Endothelial cell of umbilical vein (primary cell): ENCODE measurements around the gene C10orf67. TPM values are rescaled to one million over a fixed set of nuclear protein-coding genes. Genes with fewer than 3 reads are reported as not detected.

Experiments
- BruUV-seq: library from RNA; stranded (reverse); fragments of 400-500 nt; replicated peaks from 2 replicates; lab custom pipeline; 2021; lab: Mats Ljungman, UMichigan
- CTCF ChIA-PET: fragments of 300-600, 350-600 bp; sonication (Branson Sonifier 250); formaldehyde crosslinking; loops from one replicate; lab custom pipeline; 2021; ENCODE audit warnings: antibody characterized with exemption, inconsistent platforms; lab: Charles Lee
- POLR2A ChIA-PET: fragments of 300-600, 350-600 bp; sonication (Branson Sonifier 250); formaldehyde crosslinking; loops from one replicate; lab custom pipeline; 2021; ENCODE audit warnings: antibody characterized with exemption, inconsistent platforms; lab: Charles Lee
- DNase-seq: peaks from one replicate; pipeline ENCODE4 v3.0.0-alpha.2; 2011; ENCODE audit warnings: low read depth, low spot score
- FAIRE-seq: peaks from 2 replicates; lab custom pipeline; 2011; peaks lifted over from hg19 to GRCh38; lab: Jason Lieb, UNC
- H2AFZ ChIP-seq: 2 replicates; pipeline ENCODE4 v1.6.0; 2012; ENCODE audit warnings: low read depth, low read length, control low read depth, inconsistent platforms
- H3K27ac ChIP-seq: 2 replicates; pipeline ENCODE4 v1.5.1; 2011; ENCODE audit warnings: low read depth, mild to moderate bottlenecking, control low read depth, low read length, moderate library complexity; ENCODE audit not compliant: insufficient read depth
- H3K27me3 ChIP-seq, 2 experiments: 2 replicates each; pipeline versions ENCODE4 v1.6.0 to v1.6.1; 2011; ENCODE audit warnings: low read length in 2 of 2, mixed read lengths in 1 of 2; ENCODE audit not compliant: control insufficient read depth in 2 of 2, insufficient read depth in 2 of 2
- H3K36me3 ChIP-seq, 2 experiments: 2 replicates in 1 of 2; 3 replicates in 1 of 2; pipeline ENCODE4 v1.5.1; 2011; ENCODE audit warnings: low read length in 2 of 2, mild to moderate bottlenecking in 1 of 2, moderate library complexity in 1 of 2; ENCODE audit not compliant: control insufficient read depth in 2 of 2, insufficient read depth in 2 of 2; ENCODE audit errors: extremely low read depth in 1 of 2
- H3K4me1 ChIP-seq: 3 replicates; pipeline ENCODE4 v1.5.1; 2011; ENCODE audit warnings: mild to moderate bottlenecking, low read length; ENCODE audit not compliant: control insufficient read depth, insufficient read depth; ENCODE audit errors: extremely low read depth
- H3K4me2 ChIP-seq: 2 replicates; pipeline ENCODE4 v1.6.1; 2011; ENCODE audit warnings: low read length, control low read depth, mixed read lengths; ENCODE audit not compliant: insufficient read depth
- H3K4me3 ChIP-seq, 3 experiments: fragments of 200-600 bp in 1 of 3; sonication (generic), shearing (Covaris generic) in 1 of 3; replicated peaks in 1 of 3; 2 replicates each; pipeline ENCODE4 v1.5.1; 2011 to 2016; ENCODE audit warnings: control low read depth in 3 of 3, low read length in 3 of 3, mild to moderate bottlenecking in 2 of 3, inconsistent platforms in 1 of 3, low read depth in 1 of 3, moderate library complexity in 1 of 3; ENCODE audit not compliant: insufficient read depth in 1 of 3
- H3K79me2 ChIP-seq: 2 replicates; pipeline ENCODE4 v1.6.0; 2012; ENCODE audit warnings: low read length, inconsistent platforms; ENCODE audit not compliant: control insufficient read depth, insufficient read depth
- H3K9ac ChIP-seq: replicated peaks from 2 replicates; pipeline ENCODE3; 2011; ENCODE audit warnings: low read length, control low read depth; ENCODE audit not compliant: insufficient read depth; ENCODE audit errors: extremely low read depth
- H3K9me1 ChIP-seq: replicated peaks from 3 replicates; pipeline ENCODE4 v1.6.0; 2011; ENCODE audit warnings: mild to moderate bottlenecking, low read length; ENCODE audit not compliant: control insufficient read depth, insufficient read depth; ENCODE audit errors: extremely low read depth
- H3K9me3 ChIP-seq: replicated peaks from 2 replicates; pipeline ENCODE4 v1.5.1; 2012; ENCODE audit warnings: low read length, inconsistent platforms; ENCODE audit not compliant: control insufficient read depth, insufficient read depth
- H4K20me1 ChIP-seq: replicated peaks from 2 replicates; pipeline ENCODE3; 2011; ENCODE audit warnings: mild to moderate bottlenecking, low read length; ENCODE audit not compliant: control insufficient read depth, insufficient read depth; ENCODE audit errors: extremely low read depth
- EZH2 ChIP-seq: IDR thresholded peaks from 2 replicates; pipeline ENCODE4 v1.6.1; 2012; ENCODE audit warnings: borderline replicate concordance, low read depth, mild to moderate bottlenecking, moderate library complexity, low read length, inconsistent platforms; ENCODE audit not compliant: severe bottlenecking
- FOS ChIP-seq: IDR thresholded peaks from 2 replicates; pipeline ENCODE4 v1.6.1; 2011; ENCODE audit warnings: mild to moderate bottlenecking, low read length, moderate library complexity, borderline replicate concordance; ENCODE audit not compliant: insufficient read depth
- GATA2 ChIP-seq: IDR thresholded peaks from 2 replicates; pipeline ENCODE4 v1.7.0; 2011; ENCODE audit warnings: low read depth, mild to moderate bottlenecking, moderate library complexity, mixed read lengths, low read length; ENCODE audit not compliant: insufficient read length, insufficient read depth
- JUN ChIP-seq: IDR thresholded peaks from 2 replicates; pipeline ENCODE4 v1.6.1; 2011; ENCODE audit warnings: borderline replicate concordance, low read depth; ENCODE audit not compliant: insufficient read length, insufficient read depth
- MYC ChIP-seq: IDR thresholded peaks from one replicate; pipeline ENCODE4 v1.6.1; 2011; ENCODE audit warnings: mild to moderate bottlenecking, low read depth, low read length
- POLR2A ChIP-seq: IDR thresholded peaks from 2 replicates; pipeline ENCODE4 v1.6.1; 2012; ENCODE audit warnings: low read depth, mild to moderate bottlenecking, control low read depth, low read length
- POLR2AphosphoS5 ChIP-seq: IDR thresholded peaks from 2 replicates; pipeline ENCODE4 v1.6.1; 2012; ENCODE audit warnings: low read depth, mild to moderate bottlenecking, control low read depth, low read length, moderate library complexity; ENCODE audit not compliant: insufficient read depth
- dilution Hi-C: fragments of 300-500 bp; cut with MboI; formaldehyde crosslinking; loops from one replicate; pipeline ENCODE4 v1.15.0; 2019; ENCODE audit warnings: low sequenced_read_pairs; ENCODE audit not compliant: extremely low pct_ligation_motif_present
- intact Hi-C: fragments of 100-400 bp; cut with micrococcal nuclease; formaldehyde crosslinking; loops from one replicate; pipeline ENCODE4 v1.10.0; 2022
- polyA plus RNA-seq, 4 experiments: library from polyadenylated mRNA; depleted of rRNA in 3 of 4; stranded (reverse) in 3 of 4; unstranded in 1 of 4; fragments of >200 nt; gene quantifications; 2 replicates each; pipeline versions ENCODE4 v1.2.1 to v1.2.3, GENCODE V29; 2011 to 2012; ENCODE audit warnings: missing spikeins in 1 of 4
- total RNA-seq: library from RNA; stranded (reverse); gene quantifications from 2 replicates; pipeline ENCODE4 v1.2.3, GENCODE V29; 2021
- TF ChIP-seq, protein P1 (sequence below): IDR thresholded peaks from 2 replicates; pipeline ENCODE4 v1.6.1; 2011; ENCODE audit not compliant: insufficient read depth, insufficient read length
- TF ChIP-seq, protein P2 (sequence below), 2 donors: IDR thresholded peaks; 1 replicate in 1 of 2; 2 replicates in 1 of 2; pipeline ENCODE4 v1.5.1; 2011; ENCODE audit warnings: low read length in 2 of 2, mild to moderate bottlenecking in 2 of 2, moderate library complexity in 2 of 2, control low read depth in 1 of 2, inconsistent platforms in 1 of 2, low read depth in 1 of 2; ENCODE audit not compliant: insufficient read depth in 1 of 2; ENCODE audit errors: extremely low read depth in 1 of 2

C10orf67 gene
- total and polyA plus RNA-seq, 2 donors (not counting 3 experiments of a cell fraction or from before 2014, with no cell fraction given): not detected

DNA sequence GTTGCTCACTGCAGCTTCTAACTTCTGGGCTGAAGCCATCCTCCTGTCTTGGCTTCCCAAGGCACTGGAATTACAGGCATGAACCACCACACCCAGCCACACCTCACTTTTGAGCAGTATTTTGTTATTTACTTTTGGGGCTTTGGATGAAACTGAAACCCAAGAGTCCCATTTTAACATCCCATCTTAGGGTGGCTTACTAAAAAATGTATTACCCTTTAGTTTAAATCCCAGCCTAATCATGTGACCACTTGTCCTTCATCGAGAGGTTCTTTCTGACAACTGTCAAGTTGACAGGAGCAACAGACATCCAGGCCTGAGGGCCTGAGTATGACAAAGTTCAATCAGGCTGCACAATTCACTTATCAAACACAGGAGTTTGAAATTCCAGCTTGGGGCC, 33.6 kb downstream of the C10orf67 start:
- DNase-seq (no peak), FAIRE-seq (no peak)
- Histone ChIP-seq H3K9ac (no peak overlapping the region), H3K4me2 (no peak overlapping the region), H3K79me2 (no peaks in the 10 kb centered on the region), H3K4me1 (no peaks in the 10 kb centered on the region), H3K36me3 (no peaks in the 10 kb centered on the region), H4K20me1 (no peaks in the 10 kb centered on the region), H3K27ac (no peak overlapping the region), H3K9me3 (no peaks in the 10 kb centered on the region), H3K4me3 (no peak overlapping the region), H3K9me1 (no peaks in the 10 kb centered on the region), H3K27me3 (no peaks in the 10 kb centered on the region), H2AFZ (no peak overlapping the region)
- BruUV-seq: no TSS peak
- TF ChIP-seq EZH2: no peak
- TF ChIP-seq, protein P1, sequence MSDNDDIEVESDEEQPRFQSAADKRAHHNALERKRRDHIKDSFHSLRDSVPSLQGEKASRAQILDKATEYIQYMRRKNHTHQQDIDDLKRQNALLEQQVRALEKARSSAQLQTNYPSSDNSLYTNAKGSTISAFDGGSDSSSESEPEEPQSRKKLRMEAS: no peak
- TF ChIP-seq GATA2: no peak
- TF ChIP-seq POLR2AphosphoS5: no peak
- no peak for TF ChIP-seq JUN
- no peak for TF ChIP-seq MYC
- TF ChIP-seq FOS: no peak
- CTCF ChIA-PET: no interaction called here
- intact Hi-C loops (loop anchor here (10.0 kb wide), 1 partner anchor 684 kb away; no protein-coding TSS in a partner anchor), dilution Hi-C loops (no loop called here)
- POLR2A ChIA-PET: no interaction called here

DNA sequence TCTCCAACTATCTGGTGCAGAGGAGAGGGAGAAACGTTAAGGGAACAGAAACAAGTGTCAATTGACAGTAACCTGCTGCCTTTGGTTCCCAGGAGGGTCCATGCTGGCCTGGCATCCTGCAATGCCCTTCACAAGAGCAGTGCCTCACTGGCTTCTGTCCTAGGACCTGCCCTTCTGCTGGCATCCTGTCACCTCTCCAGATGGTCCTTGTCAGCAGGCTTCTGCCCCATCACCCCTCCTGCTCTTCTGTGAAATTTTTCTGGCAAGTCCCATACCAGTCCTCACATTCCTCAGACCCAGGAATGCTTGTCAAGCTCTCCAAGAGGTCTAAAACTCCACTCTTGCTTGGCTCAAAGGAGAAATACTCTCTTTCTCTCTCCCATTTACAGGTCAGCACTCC, 34.2 kb downstream of the C10orf67 start:
- Histone ChIP-seq H3K36me3 (no peaks in the 10 kb centered on the region), H3K4me3 (no peak overlapping the region), H3K79me2 (no peaks in the 10 kb centered on the region), H3K4me1 (no peaks in the 10 kb centered on the region), H3K9me3 (no peaks in the 10 kb centered on the region), H3K9me1 (no peaks in the 10 kb centered on the region), H3K9ac (no peak overlapping the region), H3K4me2 (no peak overlapping the region), H2AFZ (no peak overlapping the region), H4K20me1 (no peaks in the 10 kb centered on the region), H3K27me3 (no peaks in the 10 kb centered on the region), H3K27ac (no peak overlapping the region)
- no peak for DNase-seq
- dilution Hi-C loops (no loop called here), intact Hi-C loops (loop anchor here (10.0 kb wide), 1 partner anchor 684 kb away; no protein-coding TSS in a partner anchor)
- no TSS peak for BruUV-seq
- ChIA-PET CTCF (no interaction called here), POLR2A (no interaction called here)
- TF ChIP-seq GATA2: no peak
- TF ChIP-seq EZH2: no peak
- no peak for TF ChIP-seq POLR2A
- TF ChIP-seq POLR2AphosphoS5: no peak
- TF ChIP-seq, protein P2, sequence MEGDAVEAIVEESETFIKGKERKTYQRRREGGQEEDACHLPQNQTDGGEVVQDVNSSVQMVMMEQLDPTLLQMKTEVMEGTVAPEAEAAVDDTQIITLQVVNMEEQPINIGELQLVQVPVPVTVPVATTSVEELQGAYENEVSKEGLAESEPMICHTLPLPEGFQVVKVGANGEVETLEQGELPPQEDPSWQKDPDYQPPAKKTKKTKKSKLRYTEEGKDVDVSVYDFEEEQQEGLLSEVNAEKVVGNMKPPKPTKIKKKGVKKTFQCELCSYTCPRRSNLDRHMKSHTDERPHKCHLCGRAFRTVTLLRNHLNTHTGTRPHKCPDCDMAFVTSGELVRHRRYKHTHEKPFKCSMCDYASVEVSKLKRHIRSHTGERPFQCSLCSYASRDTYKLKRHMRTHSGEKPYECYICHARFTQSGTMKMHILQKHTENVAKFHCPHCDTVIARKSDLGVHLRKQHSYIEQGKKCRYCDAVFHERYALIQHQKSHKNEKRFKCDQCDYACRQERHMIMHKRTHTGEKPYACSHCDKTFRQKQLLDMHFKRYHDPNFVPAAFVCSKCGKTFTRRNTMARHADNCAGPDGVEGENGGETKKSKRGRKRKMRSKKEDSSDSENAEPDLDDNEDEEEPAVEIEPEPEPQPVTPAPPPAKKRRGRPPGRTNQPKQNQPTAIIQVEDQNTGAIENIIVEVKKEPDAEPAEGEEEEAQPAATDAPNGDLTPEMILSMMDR (IDR thresholded peaks at IDR 0.05; ENCODE audit: extremely low read depth in 1 of 2, insufficient read depth in 1 of 2, low read depth in 1 of 2, low read length in 2 of 2): no peak
- TF ChIP-seq, protein P1: no peak
- TF ChIP-seq JUN: no peak
- no peak for TF ChIP-seq FOS
- no peak for TF ChIP-seq MYC
- FAIRE-seq: no peak
